ENCODE results near the gene DLGAP5.

Gene DLGAP5

DNA sequence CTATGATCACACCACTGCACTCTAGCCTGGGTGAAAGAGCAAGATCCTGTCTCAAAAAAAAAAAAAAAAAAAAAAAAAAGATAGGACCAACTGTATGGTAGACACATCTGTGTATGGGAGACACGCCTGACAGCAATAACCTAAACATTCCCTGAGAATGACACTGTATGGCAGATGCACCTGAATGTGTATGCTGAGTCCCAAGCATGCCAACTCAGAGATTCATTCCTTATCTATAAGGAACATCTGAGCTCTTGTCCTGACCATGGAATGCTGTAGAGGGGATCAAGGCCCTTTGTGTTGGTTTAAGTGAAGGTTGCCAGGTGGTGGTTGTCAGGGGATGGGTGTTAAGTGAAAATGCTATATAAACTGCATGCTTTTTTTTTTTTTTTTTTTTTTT lies 81.5 kb downstream of the DLGAP5 start:
- no peak for DNase-seq (ENCODE audit: low read depth)
- H3K4me3 ChIP-seq (ENCODE audit: low read depth, low read length) = no peak overlapping the region
- TF ChIP-seq MYC (IDR thresholded peaks at IDR 0.05; ENCODE audit: low read depth, low read length) (no peak), POLR2A (IDR thresholded peaks at IDR 0.05; ENCODE audit: extremely low read depth, insufficient read length) (no peak)
- TF ChIP-seq, protein P1, sequence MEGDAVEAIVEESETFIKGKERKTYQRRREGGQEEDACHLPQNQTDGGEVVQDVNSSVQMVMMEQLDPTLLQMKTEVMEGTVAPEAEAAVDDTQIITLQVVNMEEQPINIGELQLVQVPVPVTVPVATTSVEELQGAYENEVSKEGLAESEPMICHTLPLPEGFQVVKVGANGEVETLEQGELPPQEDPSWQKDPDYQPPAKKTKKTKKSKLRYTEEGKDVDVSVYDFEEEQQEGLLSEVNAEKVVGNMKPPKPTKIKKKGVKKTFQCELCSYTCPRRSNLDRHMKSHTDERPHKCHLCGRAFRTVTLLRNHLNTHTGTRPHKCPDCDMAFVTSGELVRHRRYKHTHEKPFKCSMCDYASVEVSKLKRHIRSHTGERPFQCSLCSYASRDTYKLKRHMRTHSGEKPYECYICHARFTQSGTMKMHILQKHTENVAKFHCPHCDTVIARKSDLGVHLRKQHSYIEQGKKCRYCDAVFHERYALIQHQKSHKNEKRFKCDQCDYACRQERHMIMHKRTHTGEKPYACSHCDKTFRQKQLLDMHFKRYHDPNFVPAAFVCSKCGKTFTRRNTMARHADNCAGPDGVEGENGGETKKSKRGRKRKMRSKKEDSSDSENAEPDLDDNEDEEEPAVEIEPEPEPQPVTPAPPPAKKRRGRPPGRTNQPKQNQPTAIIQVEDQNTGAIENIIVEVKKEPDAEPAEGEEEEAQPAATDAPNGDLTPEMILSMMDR (IDR thresholded peaks at IDR 0.05; ENCODE audit: low read depth, low read length) = no peak
- TF ChIP-seq, protein P2, sequence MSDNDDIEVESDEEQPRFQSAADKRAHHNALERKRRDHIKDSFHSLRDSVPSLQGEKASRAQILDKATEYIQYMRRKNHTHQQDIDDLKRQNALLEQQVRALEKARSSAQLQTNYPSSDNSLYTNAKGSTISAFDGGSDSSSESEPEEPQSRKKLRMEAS (IDR thresholded peaks at IDR 0.05; ENCODE audit: low read depth, low read length) = no peak

DNA sequence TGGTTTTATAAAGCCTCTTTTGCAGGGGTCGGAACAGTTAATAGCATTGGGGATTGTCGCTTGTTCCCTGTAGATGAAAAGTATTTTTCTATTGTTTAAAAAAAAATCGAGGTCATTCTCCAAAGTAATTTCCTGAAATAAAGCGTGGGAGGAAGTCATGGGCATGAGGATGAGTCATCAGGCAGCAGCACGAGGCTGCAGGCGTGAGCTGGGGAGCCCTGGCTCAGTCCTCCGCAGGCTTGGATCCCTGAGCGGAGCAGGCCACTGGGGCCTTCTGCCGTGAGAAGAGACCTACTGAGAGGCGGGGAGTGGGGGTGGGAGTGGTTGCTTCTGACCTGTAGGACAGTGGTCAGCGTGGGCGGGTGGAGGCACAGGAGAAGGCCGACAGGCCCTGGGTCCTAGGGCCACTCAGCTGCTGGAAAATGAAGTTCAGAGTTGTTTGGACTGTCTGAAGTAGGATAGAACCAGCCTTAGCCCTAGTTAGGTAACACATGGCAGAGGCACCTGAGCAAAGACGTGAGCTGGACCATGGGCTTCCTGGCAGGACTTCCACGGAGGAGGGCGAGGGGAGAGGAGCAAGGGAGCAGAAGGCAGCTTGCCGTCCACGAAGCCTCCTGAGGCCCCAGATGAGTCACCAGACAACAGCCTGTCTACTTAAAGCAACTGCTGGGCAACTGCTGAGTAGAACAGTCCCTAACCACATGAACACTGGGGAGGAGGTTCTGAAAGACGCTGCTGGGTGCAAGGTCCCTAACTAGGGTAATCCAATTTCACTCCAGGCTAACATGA lies 83.4 kb downstream of the DLGAP5 start:
- DNase-seq (ENCODE audit: low read depth) = peak; percentile 95
- peak overlapping the region; percentile 25 for H3K4me3 ChIP-seq (ENCODE audit: low read depth, low read length)
- TF ChIP-seq MYC (IDR thresholded peaks at IDR 0.05; ENCODE audit: low read depth, low read length) = peak; percentile 99
- TF ChIP-seq, protein P2 (IDR thresholded peaks at IDR 0.05; ENCODE audit: low read depth, low read length) = peak; percentile 96
- TF ChIP-seq, protein P1 (IDR thresholded peaks at IDR 0.05; ENCODE audit: low read depth, low read length) = no peak
- peak; percentile 39 for TF ChIP-seq POLR2A (IDR thresholded peaks at IDR 0.05; ENCODE audit: extremely low read depth, insufficient read length)

DNA sequence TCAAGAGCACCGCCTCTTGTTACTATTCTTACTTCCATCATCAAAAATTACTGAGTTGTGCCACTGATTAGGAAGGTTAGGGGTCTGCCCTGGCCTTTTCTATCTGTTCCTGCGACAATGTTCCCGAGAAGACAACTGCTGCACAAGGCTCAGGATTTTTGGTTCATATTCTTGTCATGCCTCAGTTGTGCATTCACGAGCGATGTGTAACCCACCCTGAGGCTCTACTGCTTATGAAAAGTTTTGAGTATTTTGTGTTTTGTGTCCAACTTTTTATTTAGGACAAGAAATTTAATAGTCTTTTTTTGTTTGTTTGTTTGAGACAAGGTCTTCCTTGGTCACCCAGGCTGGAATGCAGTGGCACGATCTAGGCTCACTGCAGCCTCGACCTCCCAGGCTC lies 85.4 kb downstream of the DLGAP5 start:
- TF ChIP-seq MYC (IDR thresholded peaks at IDR 0.05; ENCODE audit: low read depth, low read length) (no peak), POLR2A (IDR thresholded peaks at IDR 0.05; ENCODE audit: extremely low read depth, insufficient read length) (no peak)
- TF ChIP-seq, protein P2 (IDR thresholded peaks at IDR 0.05; ENCODE audit: low read depth, low read length) = no peak
- TF ChIP-seq, protein P1 (IDR thresholded peaks at IDR 0.05; ENCODE audit: low read depth, low read length) = no peak
- H3K4me3 ChIP-seq (ENCODE audit: low read depth, low read length) = no peak overlapping the region
- no peak for DNase-seq (ENCODE audit: low read depth)

DNA sequence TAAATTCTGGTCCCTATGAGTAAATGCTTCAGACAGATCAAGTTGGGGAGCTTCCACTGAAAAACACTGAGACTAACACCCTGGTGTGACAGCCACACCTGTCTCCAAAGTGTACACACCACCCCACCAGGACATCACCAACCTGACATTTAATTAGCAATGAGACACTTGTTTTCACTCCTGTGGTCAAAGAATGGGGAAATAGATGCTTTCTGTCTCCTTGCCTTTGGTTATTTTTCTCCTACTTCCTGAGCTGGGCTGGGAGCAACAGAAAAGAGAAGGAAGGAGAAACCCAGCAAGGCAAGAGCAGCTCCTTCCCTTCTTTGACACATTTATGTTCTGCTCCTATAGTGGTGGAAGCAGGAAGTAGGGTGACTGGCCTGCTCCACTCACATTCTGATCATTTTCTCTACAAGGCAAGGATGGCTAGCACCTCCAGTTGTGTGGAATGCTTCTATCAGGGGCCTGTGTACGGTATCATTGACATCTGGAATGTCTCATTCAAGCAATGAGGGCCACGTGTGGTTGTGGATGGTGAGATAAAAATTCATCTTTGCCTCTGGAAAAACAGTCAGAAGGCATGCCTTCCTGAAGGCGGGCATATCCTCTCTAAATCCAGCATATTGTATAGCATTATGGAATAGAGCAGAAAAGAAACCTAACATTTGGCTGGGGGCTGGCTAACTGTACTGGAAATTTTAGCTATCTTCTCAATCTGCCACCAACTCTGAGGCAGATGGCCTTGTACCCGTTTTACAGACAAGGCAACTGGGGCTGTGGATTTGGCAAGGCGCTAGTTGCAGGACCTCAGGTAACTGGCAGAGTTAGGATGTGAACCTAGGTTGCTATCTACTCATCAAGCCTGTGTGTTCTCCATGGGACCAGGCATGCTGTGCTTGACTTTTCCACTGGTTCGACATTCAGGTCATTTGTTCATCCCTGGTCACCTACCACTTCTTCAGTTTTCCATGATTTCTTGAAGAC lies 87.1 kb downstream of the DLGAP5 start:
- DNase-seq (ENCODE audit: low read depth) = peak; percentile 78
- TF ChIP-seq, protein P2 (IDR thresholded peaks at IDR 0.05; ENCODE audit: low read depth, low read length) = no peak
- TF ChIP-seq, protein P1 (IDR thresholded peaks at IDR 0.05; ENCODE audit: low read depth, low read length) = no peak
- TF ChIP-seq POLR2A (IDR thresholded peaks at IDR 0.05; ENCODE audit: extremely low read depth, insufficient read length) (no peak), MYC (IDR thresholded peaks at IDR 0.05; ENCODE audit: low read depth, low read length) (no peak; the same call in 1 of the 2 replicates)
- H3K4me3 ChIP-seq (ENCODE audit: low read depth, low read length) = no peak overlapping the region

DNA sequence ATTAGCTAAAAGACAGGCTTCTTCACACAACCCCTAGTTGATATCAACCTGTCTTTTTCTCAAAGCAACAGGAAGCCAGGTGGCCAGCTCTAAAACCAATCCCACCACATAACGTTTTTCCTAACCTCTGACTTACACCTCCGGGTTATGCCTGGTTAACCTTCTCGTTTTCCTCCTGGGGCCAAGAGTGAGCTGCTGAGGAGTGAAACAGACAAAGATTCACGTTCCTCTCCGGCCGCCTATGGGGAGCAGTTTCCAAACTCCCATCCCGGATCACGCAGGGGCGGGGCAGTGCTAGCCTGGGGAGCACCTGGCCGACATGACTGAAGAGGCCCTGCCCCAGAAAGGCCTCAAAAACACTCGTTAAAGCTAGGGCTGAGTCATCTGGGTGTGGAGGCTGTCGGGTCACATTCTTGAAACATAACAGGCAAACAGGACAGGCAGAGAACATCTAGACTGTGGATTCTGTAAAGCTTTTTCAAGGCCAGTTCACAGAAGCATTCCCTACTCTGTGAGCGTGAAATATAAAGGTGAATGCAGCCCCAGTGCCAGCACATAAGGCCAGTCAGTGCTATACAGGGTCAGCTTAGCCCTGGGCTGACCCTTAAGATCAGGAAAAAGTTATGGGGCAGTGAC lies 88.3 kb downstream of the DLGAP5 start:
- H3K4me3 ChIP-seq (ENCODE audit: low read depth, low read length) = peak overlapping the region; percentile 0
- DNase-seq (ENCODE audit: low read depth) = peak; percentile 86
- TF ChIP-seq, protein P2 (IDR thresholded peaks at IDR 0.05; ENCODE audit: low read depth, low read length) = 0 out of 2 replicates have a peak, but pooled peaks have one; percentile 10
- TF ChIP-seq MYC (IDR thresholded peaks at IDR 0.05; ENCODE audit: low read depth, low read length) (peak; percentile 52; the same call in 1 of the 2 replicates), POLR2A (IDR thresholded peaks at IDR 0.05; ENCODE audit: extremely low read depth, insufficient read length) (peak; percentile 19)
- TF ChIP-seq, protein P1 (IDR thresholded peaks at IDR 0.05; ENCODE audit: low read depth, low read length) = no peak
